Measurements from ENCODE around the gene NAT9.

Gene NAT9

GRCh38 chr17:74778960-74779359, 2.8 kb upstream of the NAT9 start:
- peak; percentile 99 for DNase-seq

GRCh38 chr17:74777901-74778515, 1.9 kb upstream of the NAT9 start:
- peak; percentile 24 for DNase-seq

GRCh38 chr17:74776990-74777389, 845 bp upstream of the NAT9 start:
- DNase-seq: no peak

GRCh38 chr17:74775409-74776043, 619 bp downstream of the NAT9 start:
- no peak for DNase-seq

GRCh38 chr17:74773871-74774286, 2.3 kb downstream of the NAT9 start:
- no peak for DNase-seq

- DNase-seq: no peak
Observed at GRCh38 chr17:74773414-74773813, 2.7 kb downstream of the NAT9 start.

GRCh38 chr17:74772053-74772452, 4.1 kb downstream of the NAT9 start:
- DNase-seq: no peak

- DNase-seq: no peak
Observed at GRCh38 chr17:74771319-74771914, 4.7 kb downstream of the NAT9 start.

GRCh38 chr17:74770498-74771318, 5.4 kb downstream of the NAT9 start:
- DNase-seq: no peak

- DNase-seq: no peak
Observed at GRCh38 chr17:74769856-74770497, 6.2 kb downstream of the NAT9 start.

- DNase-seq: no peak
Observed at GRCh38 chr17:74769266-74769855, 6.8 kb downstream of the NAT9 start.

- DNase-seq: no peak
Observed at GRCh38 chr17:74768763-74769114, 7.4 kb downstream of the NAT9 start.

GRCh38 chr17:74768069-74768762, 7.9 kb downstream of the NAT9 start:
- DNase-seq: no peak

GRCh38 chr17:74767111-74767516, 9.0 kb downstream of the NAT9 start:
- no peak for DNase-seq

GRCh38 chr17:74766413-74766812, 9.7 kb downstream of the NAT9 start:
- DNase-seq: no peak

- DNase-seq: no peak
Observed at GRCh38 chr17:74764751-74765286, 11.3 kb downstream of the NAT9 start.

GRCh38 chr17:74763565-74764387, 12.4 kb downstream of the NAT9 start:
- DNase-seq: no peak

- no peak for DNase-seq
Observed at GRCh38 chr17:74761931-74762330, 14.2 kb downstream of the NAT9 start.

GRCh38 chr17:74761419-74761818, 14.7 kb downstream of the NAT9 start:
- DNase-seq: no peak

GRCh38 chr17:74760404-74761105, 15.6 kb downstream of the NAT9 start:
- no peak for DNase-seq

Data from SIG-M5 (cell line).